HG03439 (cell line): ENCODE measurements around the gene FCER1G.
A peak's percentile ranks its signal among the peaks of the same experiment; 100 is the strongest.

Source experiments
- ATAC-seq: cut with Tn5 transposase; IDR thresholded peaks from one replicate; pipeline ENCODE4 v1.9.1; 2021; ENCODE audit warnings: mild to moderate bottlenecking, moderate library complexity; ENCODE audit not compliant: unreplicated experiment

The FCER1G gene

GRCh38 chr1:161215076-161215475 is at the start of gene FCER1G:
FCER1G (plus strand) TSS chr1:161215295; CDS start chr1:161215322, 27 bp downstream.
- ATAC-seq: no peak

GRCh38 chr1:161165742-161166668 is 49.1 kb upstream of the FCER1G start, which contains the start of gene PPOX:
PPOX (plus strand) TSS chr1:161166426; CDS start chr1:161166848, 422 bp downstream.
- ATAC-seq: peak; percentile 90

GRCh38 chr1:161166669-161167548 is 48.2 kb upstream of the FCER1G start:
- peak; percentile 0 for ATAC-seq

- no peak for ATAC-seq
These were observed 46.2 kb upstream of the FCER1G start for GRCh38 chr1:161168906-161169305.

- no peak for ATAC-seq
These were observed 43.9 kb upstream of the FCER1G start for GRCh38 chr1:161171191-161171590.

GRCh38 chr1:161171696-161172095 is 43.4 kb upstream of the FCER1G start:
- ATAC-seq: no peak

- ATAC-seq: no peak
These were observed 42.7 kb upstream of the FCER1G start for GRCh38 chr1:161172349-161172748.

- ATAC-seq: no peak
These were observed 42.2 kb upstream of the FCER1G start for GRCh38 chr1:161172776-161173376.

GRCh38 chr1:161173711-161174110 is 41.4 kb upstream of the FCER1G start:
- ATAC-seq: no peak

- ATAC-seq: no peak
These were observed 40.2 kb upstream of the FCER1G start for GRCh38 chr1:161174911-161175310.

- ATAC-seq: no peak
These were observed 39.2 kb upstream of the FCER1G start for GRCh38 chr1:161175771-161176453.

- ATAC-seq: peak; percentile 2
These were observed 38.5 kb upstream of the FCER1G start for GRCh38 chr1:161176468-161177111.

GRCh38 chr1:161177112-161177935 is 37.8 kb upstream of the FCER1G start, which contains the start of gene B4GALT3:
B4GALT3 (minus strand) TSS chr1:161177507; CDS start chr1:161176060, 1,447 bp downstream.
- peak; percentile 85 for ATAC-seq

GRCh38 chr1:161177936-161178244 is 37.2 kb upstream of the FCER1G start:
- no peak for ATAC-seq

- no peak for ATAC-seq
These were observed 35.4 kb upstream of the FCER1G start for GRCh38 chr1:161179698-161180097.

GRCh38 chr1:161180639-161181038 is 34.5 kb upstream of the FCER1G start:
- no peak for ATAC-seq

GRCh38 chr1:161182214-161182613 is 32.9 kb upstream of the FCER1G start:
- no peak for ATAC-seq

GRCh38 chr1:161185282-161185682 is 29.8 kb upstream of the FCER1G start:
- ATAC-seq: peak; percentile 65

GRCh38 chr1:161185732-161186311 is 29.3 kb upstream of the FCER1G start:
- ATAC-seq: peak; percentile 3
